ENCODE data around the gene CHST15.
A peak's percentile ranks its signal among the peaks of the same experiment; 100 is the strongest.

Gene CHST15

GRCh38 chr10:124048371-124049290 lies 44.8 kb downstream of the CHST15 start:
- H3K27ac Mint-ChIP-seq: peak overlapping the region in 2 of 3 experiments; percentile 22 to 49
- H3K27me3 Mint-ChIP-seq (ENCODE audit: low read depth): peaks cover 5% of the 10 kb centered on the region
- H3K9me3 Mint-ChIP-seq: peaks cover 2% of the 10 kb centered on the region
- no peak for TF ChIP-seq CTCF (IDR thresholded peaks at IDR 0.05; ENCODE audit: unreplicated experiment in 3 of 3)
- peaks cover 24% of the 10 kb centered on the region for H3K36me3 Mint-ChIP-seq (ENCODE audit: low read depth)
- H3K4me1 Mint-ChIP-seq: peaks cover 32% of the 10 kb centered on the region
- no peak overlapping the region for H3K4me3 Mint-ChIP-seq

- Mint-ChIP-seq H3K4me3 (no peak overlapping the region), H3K27me3 (ENCODE audit: low read depth) (peaks cover 13% of the 10 kb centered on the region), H3K27ac (peak overlapping the region in 1 of 3 experiments; percentile 49), H3K36me3 (ENCODE audit: low read depth) (peaks cover 30% of the 10 kb centered on the region), H3K4me1 (peaks cover 33% of the 10 kb centered on the region), H3K9me3 (peaks cover 2% of the 10 kb centered on the region)
- TF ChIP-seq CTCF (IDR thresholded peaks at IDR 0.05; ENCODE audit: unreplicated experiment in 3 of 3): no peak
Measured at GRCh38 chr10:124047427-124048152, 45.8 kb downstream of the CHST15 start.

- no peak for TF ChIP-seq CTCF (IDR thresholded peaks at IDR 0.05; ENCODE audit: unreplicated experiment in 3 of 3)
- Mint-ChIP-seq H3K4me3 (no peak overlapping the region), H3K4me1 (peaks cover 33% of the 10 kb centered on the region), H3K36me3 (ENCODE audit: low read depth) (peaks cover 37% of the 10 kb centered on the region), H3K27me3 (ENCODE audit: low read depth) (peaks cover 14% of the 10 kb centered on the region), H3K9me3 (peaks cover 2% of the 10 kb centered on the region), H3K27ac (no peak overlapping the region)
Measured at GRCh38 chr10:124045801-124046355, 47.5 kb downstream of the CHST15 start.

- H3K27ac Mint-ChIP-seq: no peak overlapping the region
- peaks cover 2% of the 10 kb centered on the region for H3K9me3 Mint-ChIP-seq
- no peak overlapping the region for H3K4me3 Mint-ChIP-seq
- H3K4me1 Mint-ChIP-seq: peaks cover 33% of the 10 kb centered on the region
- peaks cover 14% of the 10 kb centered on the region for H3K27me3 Mint-ChIP-seq (ENCODE audit: low read depth)
- no peak for TF ChIP-seq CTCF (IDR thresholded peaks at IDR 0.05; ENCODE audit: unreplicated experiment in 3 of 3)
- peaks cover 37% of the 10 kb centered on the region for H3K36me3 Mint-ChIP-seq (ENCODE audit: low read depth)
Measured at GRCh38 chr10:124045276-124045675, 48.1 kb downstream of the CHST15 start.

- peaks cover 9% of the 10 kb centered on the region for H3K27me3 Mint-ChIP-seq (ENCODE audit: low read depth)
Measured at GRCh38 chr10:124044143-124044862, 49.1 kb downstream of the CHST15 start.

More at GRCh38 chr10:124044143-124044862, 49.1 kb downstream of the CHST15 start:
- Mint-ChIP-seq H3K27ac (peak overlapping the region in 1 of 3 experiments; percentile 11), H3K4me1 (peaks cover 33% of the 10 kb centered on the region), H3K36me3 (ENCODE audit: low read depth) (peaks cover 37% of the 10 kb centered on the region), H3K9me3 (peaks cover 2% of the 10 kb centered on the region), H3K4me3 (no peak overlapping the region)
- TF ChIP-seq CTCF (IDR thresholded peaks at IDR 0.05; ENCODE audit: unreplicated experiment in 3 of 3): no peak
